ENCODE data around the gene LCA5.
A peak's percentile ranks its signal among the peaks of the same experiment; 100 is the strongest.
"Not testable (repeated sequence)": the region's sequence is repeated elsewhere in the genome, so short reads cannot be mapped to it uniquely, and the experiment has no call there.

LCA5 gene

DNA sequence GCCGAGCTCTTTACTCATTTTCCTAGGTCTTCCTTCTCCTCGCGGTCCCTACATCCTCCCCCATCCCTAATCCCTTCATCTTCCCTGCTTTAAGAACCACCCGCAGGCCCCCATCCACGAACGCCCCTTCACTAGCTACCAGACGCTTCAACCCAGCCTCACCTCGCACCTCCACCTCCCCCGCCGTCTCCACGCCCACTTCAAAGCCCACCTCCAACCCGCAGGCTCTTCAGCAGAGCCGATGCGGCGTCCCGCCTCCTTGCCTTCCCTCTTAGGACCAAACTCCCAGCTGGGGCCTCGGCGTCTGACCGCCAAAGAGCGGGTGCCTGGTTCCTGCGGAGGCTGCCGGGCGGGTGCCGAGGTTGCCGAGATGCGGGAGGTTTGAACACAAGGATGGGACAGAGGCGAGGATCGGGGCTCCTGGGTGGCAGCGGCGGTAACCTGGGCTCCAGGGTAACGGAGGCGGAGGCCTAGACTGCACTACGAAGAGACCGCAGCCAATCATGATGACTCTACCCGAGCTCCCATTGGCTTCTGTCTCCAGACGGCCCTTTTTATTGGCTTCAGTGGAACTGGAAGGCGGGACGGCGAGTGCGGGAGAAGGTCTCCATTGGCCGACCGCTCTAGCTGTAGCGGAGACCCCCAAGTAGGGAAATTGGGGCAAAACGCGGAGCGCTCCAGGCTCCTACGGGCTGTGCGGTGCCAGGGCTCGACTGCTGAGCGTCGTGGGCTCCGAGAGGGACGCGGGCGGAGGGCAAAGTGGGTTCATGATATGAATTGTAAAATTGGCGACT is at the start of gene LCA5:
Gene LCA5, minus strand, starts transcription at position 477 of the 794 bp plus-strand sequence. CDS start 18,536 bp downstream, outside the sequence.
- TF ChIP-seq, protein P1, sequence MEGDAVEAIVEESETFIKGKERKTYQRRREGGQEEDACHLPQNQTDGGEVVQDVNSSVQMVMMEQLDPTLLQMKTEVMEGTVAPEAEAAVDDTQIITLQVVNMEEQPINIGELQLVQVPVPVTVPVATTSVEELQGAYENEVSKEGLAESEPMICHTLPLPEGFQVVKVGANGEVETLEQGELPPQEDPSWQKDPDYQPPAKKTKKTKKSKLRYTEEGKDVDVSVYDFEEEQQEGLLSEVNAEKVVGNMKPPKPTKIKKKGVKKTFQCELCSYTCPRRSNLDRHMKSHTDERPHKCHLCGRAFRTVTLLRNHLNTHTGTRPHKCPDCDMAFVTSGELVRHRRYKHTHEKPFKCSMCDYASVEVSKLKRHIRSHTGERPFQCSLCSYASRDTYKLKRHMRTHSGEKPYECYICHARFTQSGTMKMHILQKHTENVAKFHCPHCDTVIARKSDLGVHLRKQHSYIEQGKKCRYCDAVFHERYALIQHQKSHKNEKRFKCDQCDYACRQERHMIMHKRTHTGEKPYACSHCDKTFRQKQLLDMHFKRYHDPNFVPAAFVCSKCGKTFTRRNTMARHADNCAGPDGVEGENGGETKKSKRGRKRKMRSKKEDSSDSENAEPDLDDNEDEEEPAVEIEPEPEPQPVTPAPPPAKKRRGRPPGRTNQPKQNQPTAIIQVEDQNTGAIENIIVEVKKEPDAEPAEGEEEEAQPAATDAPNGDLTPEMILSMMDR (IDR thresholded peaks at IDR 0.05; ENCODE audit: extremely low read depth, insufficient read depth, missing control alignments), result no peak
- in situ Hi-C loops (cut with MboI; ENCODE audit: low pct_unique_long_range_greater_than_20kb, low sequenced_read_pairs, unreplicated experiment), result no loop called here
- peak; percentile 87 for DNase-seq (ENCODE audit: low spot score)

DNA sequence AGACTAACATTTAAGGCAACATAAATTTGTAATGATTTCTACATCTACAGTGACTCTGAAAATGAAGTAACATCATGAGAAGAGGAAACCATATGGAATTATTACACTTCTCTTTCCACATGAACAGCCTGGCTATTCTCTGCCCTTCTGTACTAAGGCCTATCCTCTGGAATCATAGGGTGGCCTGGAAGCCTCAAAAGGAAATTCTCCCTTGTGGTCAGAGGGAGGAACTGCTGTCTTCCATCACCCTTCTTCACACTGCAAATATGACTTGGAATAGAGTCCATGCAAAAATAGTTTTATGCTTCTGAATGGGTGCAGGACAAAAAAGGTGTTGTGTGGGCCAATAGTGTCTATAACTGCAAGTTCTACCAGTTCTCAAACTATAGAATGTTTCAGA is 49.3 kb upstream of the LCA5 start:
- no peak for DNase-seq (ENCODE audit: low spot score)
- TF ChIP-seq, protein P1 (IDR thresholded peaks at IDR 0.05; ENCODE audit: extremely low read depth, insufficient read depth, missing control alignments), result no peak

DNA sequence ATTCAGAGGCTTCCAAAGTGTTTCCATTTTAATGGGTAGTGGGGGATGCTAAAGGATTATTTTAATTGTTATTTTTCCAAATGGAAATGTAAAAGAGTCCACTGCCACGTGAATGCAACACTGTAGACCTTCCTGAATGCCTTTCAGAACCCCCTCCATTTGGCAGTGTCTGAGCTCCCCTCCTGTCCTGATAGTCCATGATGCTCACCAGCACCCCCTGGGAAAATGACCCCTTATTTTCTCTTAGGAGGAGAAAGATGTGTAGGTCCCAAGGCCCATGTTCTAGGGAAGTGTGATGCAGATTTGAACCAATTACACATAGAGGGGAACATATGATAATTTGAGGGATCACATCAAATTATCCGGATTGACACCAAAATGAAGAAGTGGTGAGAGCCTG is 47.1 kb upstream of the LCA5 start:
- TF ChIP-seq, protein P1 (IDR thresholded peaks at IDR 0.05; ENCODE audit: extremely low read depth, insufficient read depth, missing control alignments), result no peak
- DNase-seq (ENCODE audit: low spot score), result no peak
- in situ Hi-C loops (cut with MboI; ENCODE audit: low pct_unique_long_range_greater_than_20kb, low sequenced_read_pairs, unreplicated experiment), result no loop called here

More for the DNA sequence above, 49.3 kb upstream of the LCA5 start:
- in situ Hi-C loops (cut with MboI; ENCODE audit: low pct_unique_long_range_greater_than_20kb, low sequenced_read_pairs, unreplicated experiment), result no loop called here

DNA sequence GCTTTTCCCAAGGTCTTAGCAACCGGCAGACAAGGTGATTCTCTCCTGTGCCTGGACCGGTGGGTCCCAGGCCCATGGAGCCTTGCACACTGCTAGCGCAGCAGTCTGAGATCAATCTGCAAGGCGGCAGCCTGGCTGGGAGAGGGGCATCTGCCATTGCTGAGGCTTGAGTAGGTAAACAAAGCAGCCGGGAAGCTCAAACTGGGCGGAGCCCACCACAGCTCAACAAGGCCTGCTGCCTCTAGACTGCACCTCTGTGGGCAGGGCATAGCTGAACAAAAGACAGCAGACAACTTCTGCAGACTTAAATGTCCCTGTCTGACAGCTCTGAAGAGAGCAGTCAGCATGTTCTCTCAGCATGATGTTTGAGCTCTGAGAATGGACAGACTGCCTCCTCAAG is 40.7 kb upstream of the LCA5 start:
- DNase-seq (ENCODE audit: low spot score); in situ Hi-C loops (cut with MboI; ENCODE audit: low pct_unique_long_range_greater_than_20kb, low sequenced_read_pairs, unreplicated experiment): not testable (repeated sequence)

DNA sequence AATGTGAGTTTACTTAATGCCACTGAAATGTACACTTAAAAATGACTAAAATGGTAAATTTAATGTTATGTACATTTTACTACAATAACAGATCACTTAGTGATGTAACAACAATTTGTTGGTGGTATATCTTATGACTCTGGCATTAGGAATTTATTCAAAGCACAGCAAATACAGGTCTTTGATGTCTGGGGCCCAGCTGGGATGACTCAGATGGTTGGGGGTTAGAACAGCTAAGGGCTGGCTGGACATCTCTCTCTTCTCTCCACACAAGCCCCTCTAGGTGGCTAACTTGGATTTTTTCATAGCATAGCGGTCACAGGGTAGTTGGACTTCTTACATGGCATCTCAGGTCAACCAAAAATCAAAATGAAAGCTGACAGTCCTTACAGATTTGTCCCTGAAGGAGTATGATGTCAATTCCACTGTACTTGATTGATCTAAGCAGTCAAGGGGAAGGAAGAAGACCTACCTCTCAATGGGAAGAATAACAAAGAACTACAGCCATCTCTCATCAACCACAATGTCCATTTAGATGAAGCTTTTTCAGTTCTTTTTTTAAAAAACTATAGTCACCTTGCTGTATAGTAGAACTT is 37.5 kb upstream of the LCA5 start:
- TF ChIP-seq, protein P1 (IDR thresholded peaks at IDR 0.05; ENCODE audit: extremely low read depth, insufficient read depth, missing control alignments), result no peak
- DNase-seq (ENCODE audit: low spot score), result no peak
- in situ Hi-C loops (cut with MboI; ENCODE audit: low pct_unique_long_range_greater_than_20kb, low sequenced_read_pairs, unreplicated experiment), result no loop called here

DNA sequence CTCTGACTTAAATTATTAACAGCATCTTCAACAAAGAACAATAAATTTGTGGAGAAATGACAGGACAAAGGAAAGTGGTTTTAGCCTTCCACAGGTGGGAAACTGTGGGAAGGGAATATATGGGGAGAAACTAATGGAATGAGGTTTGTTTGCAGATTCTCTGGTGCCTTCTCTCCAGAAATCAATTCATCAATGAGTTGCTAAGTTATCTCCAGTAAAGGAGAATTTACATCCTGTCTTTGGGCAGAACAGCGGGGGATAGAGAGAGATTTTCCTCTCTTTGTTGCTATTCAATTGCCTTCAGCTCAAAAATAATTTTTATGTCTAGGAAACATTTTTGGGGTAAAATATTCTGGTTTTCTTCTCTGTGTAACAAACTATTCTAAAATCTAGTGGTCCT is 36.9 kb upstream of the LCA5 start:
- DNase-seq (ENCODE audit: low spot score), result no peak
- in situ Hi-C loops (cut with MboI; ENCODE audit: low pct_unique_long_range_greater_than_20kb, low sequenced_read_pairs, unreplicated experiment), result no loop called here
- TF ChIP-seq, protein P1 (IDR thresholded peaks at IDR 0.05; ENCODE audit: extremely low read depth, insufficient read depth, missing control alignments), result no peak

DNA sequence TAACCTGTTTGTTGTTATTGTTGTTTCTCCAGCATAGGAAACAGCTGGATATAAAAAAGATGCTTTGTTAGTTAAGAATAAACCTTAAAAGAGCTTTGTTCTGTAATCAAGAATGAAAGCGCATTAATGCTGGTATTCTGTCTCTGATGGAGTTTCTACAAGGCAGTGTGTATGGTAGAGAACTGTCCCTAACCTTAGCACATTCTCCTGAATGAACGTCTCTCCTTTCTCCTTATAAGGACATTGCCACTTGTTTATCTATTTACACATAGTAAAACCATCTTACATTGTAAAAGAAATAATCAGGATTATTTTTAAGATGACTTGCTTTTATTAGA is 33.8 kb upstream of the LCA5 start:
- no peak for DNase-seq (ENCODE audit: low spot score)
- TF ChIP-seq, protein P1 (IDR thresholded peaks at IDR 0.05; ENCODE audit: extremely low read depth, insufficient read depth, missing control alignments), result no peak
- in situ Hi-C loops (cut with MboI; ENCODE audit: low pct_unique_long_range_greater_than_20kb, low sequenced_read_pairs, unreplicated experiment), result no loop called here

Data from GM13977 (cell line).